Measurements from ENCODE around the gene RC3H1.

GRCh38 chr1:174036798-174037197 lies 14.6 kb upstream of the RC3H1 start:
- no peak for TF ChIP-seq CTCF (IDR thresholded peaks at IDR 0.05)
- TF ChIP-seq POLR2A (IDR thresholded peaks at IDR 0.05), result no peak
